CD14-positive monocyte (primary cell): ENCODE measurements around the gene DCAF17. TPM values are rescaled to one million over a fixed set of nuclear protein-coding genes. Genes with fewer than 3 reads are reported as not detected.

Source experiments
- DNase-seq, 3 donors: peaks; one replicate each; pipeline ENCODE4 v3.0.0-alpha.2; 2011 to 2022
- H2AFZ ChIP-seq: 2 replicates; pipeline ENCODE4 v1.6.0; 2012; ENCODE audit warnings: mild to moderate bottlenecking, low read depth, low read length, inconsistent platforms; ENCODE audit not compliant: insufficient read depth, poor library complexity, severe bottlenecking
- H3K27ac ChIP-seq, 2 donors: 1 replicate in 1 of 2; 2 replicates in 1 of 2; pipeline ENCODE4 v1.5.1; 2012 to 2013; ENCODE audit warnings: low read length in 2 of 2, control low read depth in 1 of 2, inconsistent platforms in 1 of 2, low read depth in 1 of 2, mild to moderate bottlenecking in 1 of 2
- H3K27me3 ChIP-seq, 2 donors: one replicate each; pipeline versions ENCODE4 v1.6.0 to v1.6.1; 2011 to 2013; ENCODE audit warnings: low read length in 2 of 2; ENCODE audit not compliant: control insufficient read depth in 2 of 2, insufficient read depth in 2 of 2
- H3K36me3 ChIP-seq, 2 donors: replicated peaks in 1 of 2; 1 replicate in 1 of 2; 2 replicates in 1 of 2; pipeline versions ENCODE4 v1.5.1 to v1.6.1; 2012 to 2013; ENCODE audit warnings: low read length in 2 of 2, control low read depth in 1 of 2, inconsistent platforms in 1 of 2, mild to moderate bottlenecking in 1 of 2; ENCODE audit not compliant: insufficient read depth in 2 of 2, control insufficient read depth in 1 of 2
- H3K4me1 ChIP-seq, 2 donors: 1 replicate in 1 of 2; 2 replicates in 1 of 2; pipeline versions ENCODE4 v1.5.1 to v1.6.1; 2012 to 2013; ENCODE audit warnings: low read length in 2 of 2, control low read depth in 1 of 2, inconsistent platforms in 1 of 2, mild to moderate bottlenecking in 1 of 2, moderate library complexity in 1 of 2; ENCODE audit not compliant: insufficient read depth in 2 of 2, control insufficient read depth in 1 of 2
- H3K4me2 ChIP-seq: replicated peaks from 2 replicates; pipeline ENCODE3; 2012; ENCODE audit warnings: low read length, moderate library complexity, mild to moderate bottlenecking; ENCODE audit not compliant: poor library complexity, severe bottlenecking; ENCODE audit errors: extremely low read depth
- H3K4me3 ChIP-seq, 3 experiments: fragments of 200-600 bp in 1 of 3; sonication (generic) in 1 of 3; replicated peaks in 1 of 3; 1 replicate in 2 of 3; 2 replicates in 1 of 3; pipeline ENCODE4 v1.5.1; 2011 to 2013; ENCODE audit warnings: low read length in 3 of 3, mild to moderate bottlenecking in 3 of 3, control low read depth in 2 of 3, low read depth in 2 of 3, inconsistent platforms in 1 of 3, moderate library complexity in 1 of 3
- H3K79me2 ChIP-seq: 2 replicates; pipeline ENCODE4 v1.6.0; 2012; ENCODE audit warnings: mild to moderate bottlenecking, control low read depth, inconsistent platforms, low read length, moderate library complexity; ENCODE audit not compliant: insufficient read depth
- H3K9ac ChIP-seq: 2 replicates; pipeline ENCODE4 v1.6.0; 2017; ENCODE audit warnings: low read length, mild to moderate bottlenecking; ENCODE audit not compliant: insufficient read depth, poor library complexity, severe bottlenecking
- H3K9me3 ChIP-seq, 2 donors: replicated peaks in 1 of 2; 1 replicate in 1 of 2; 2 replicates in 1 of 2; pipeline versions ENCODE4 v1.5.1 to v1.6.1; 2012 to 2013; ENCODE audit warnings: low read length in 2 of 2, control low read depth in 1 of 2; ENCODE audit not compliant: control insufficient read depth in 1 of 2, insufficient read depth in 1 of 2
- H4K20me1 ChIP-seq: 2 replicates; pipeline ENCODE4 v1.6.0; 2012; ENCODE audit warnings: mild to moderate bottlenecking, low read length, control low read depth, moderate library complexity; ENCODE audit not compliant: insufficient read depth
- H3K27ac Mint-ChIP-seq, 7 donors: one replicate each; pipeline ENCODE4 v1.8.0; 2020; ENCODE audit warnings: mild to moderate bottlenecking in 7 of 7, mixed read lengths in 7 of 7, moderate library complexity in 6 of 7, inconsistent platforms in 2 of 7
- H3K27me3 Mint-ChIP-seq, 3 donors: one replicate each; pipeline ENCODE4 v1.8.0; 2021 to 2022; ENCODE audit warnings: low read depth in 3 of 3, mild to moderate bottlenecking in 3 of 3, mixed read lengths in 3 of 3, moderate library complexity in 3 of 3, inconsistent platforms in 1 of 3
- H3K36me3 Mint-ChIP-seq, 2 donors: one replicate each; pipeline ENCODE4 v1.8.0; 2020; ENCODE audit warnings: mixed read lengths in 2 of 2, inconsistent platforms in 1 of 2, mild to moderate bottlenecking in 1 of 2
- H3K4me1 Mint-ChIP-seq: one replicate; pipeline ENCODE4 v1.8.0; 2020; ENCODE audit warnings: mild to moderate bottlenecking, mixed read lengths
- H3K4me3 Mint-ChIP-seq, 2 donors: one replicate each; pipeline ENCODE4 v1.8.0; 2020; ENCODE audit warnings: mild to moderate bottlenecking in 2 of 2, mixed read lengths in 2 of 2, moderate library complexity in 1 of 2
- H3K9me3 Mint-ChIP-seq, 7 donors: one replicate each; pipeline ENCODE4 v1.8.0; 2020 to 2022; ENCODE audit warnings: mixed read lengths in 7 of 7, mild to moderate bottlenecking in 6 of 7, moderate library complexity in 6 of 7, inconsistent platforms in 2 of 7
- whole genome bisulfite sequencing: methylation state at CpG from one replicate; pipeline ENCODE4 v1.1.5; 2013; ENCODE audit warnings: missing lambda C conversion rate; ENCODE audit not compliant: insufficient coverage; 5-methylcytosine and 5-hydroxymethylcytosine counted together
- intact Hi-C, 2 donors: fragments of 100-400 bp; cut with micrococcal nuclease; formaldehyde crosslinking; loops; one replicate each; pipeline versions ENCODE4 v1.15.0 to v1.15.1; 2023
- polyA plus RNA-seq, 3 donors: library from polyadenylated mRNA; depleted of rRNA in 1 of 3; unstranded in 2 of 3; stranded (reverse) in 1 of 3; fragments of 300-500 nt in 2 of 3; fragments of >200 nt in 1 of 3; fragmentation: Illumina TruSeq in 2 of 3; gene quantifications; 1 replicate in 2 of 3; 2 replicates in 1 of 3; pipeline ENCODE4 v1.2.3, GENCODE V29; 2012 to 2021
- TF ChIP-seq, protein P1 (sequence below): fragments of 200-600 bp; IDR thresholded peaks from one replicate; pipeline ENCODE4 v1.8.0; 2022; ENCODE audit warnings: antibody characterized with exemption, mild to moderate bottlenecking

The DCAF17 gene
- polyA plus RNA-seq, 3 donors = 4.1 to 7.2 (median 7.0) TPM

DNA sequence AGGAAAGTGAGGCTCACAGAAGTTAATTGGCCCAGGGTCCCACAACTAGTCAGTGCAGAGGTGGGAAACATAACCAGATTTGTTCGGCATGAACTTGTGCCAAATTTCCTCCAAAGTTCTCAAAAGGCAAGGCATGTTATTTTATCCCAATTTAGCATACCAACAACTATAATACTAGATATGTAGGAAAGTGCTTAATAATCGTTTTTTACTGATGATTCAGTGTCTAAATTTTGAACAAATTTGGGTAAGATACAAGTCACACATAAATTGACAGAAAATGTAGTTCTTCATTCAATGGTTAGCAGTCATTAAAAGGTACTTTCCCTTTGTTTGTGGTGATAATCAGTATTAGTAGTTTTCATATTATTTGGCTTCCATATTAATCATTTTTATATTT lies 49.8 kb downstream of the DCAF17 start:
- peaks cover 0 to 4% of the 10 kb centered on the region in 2 donors for H3K9me3 ChIP-seq
- H3K4me2 ChIP-seq = no peak overlapping the region
- peaks cover 62 to 63% of the 10 kb centered on the region in 2 donors for H3K36me3 Mint-ChIP-seq
- no peaks in the 10 kb centered on the region for H3K79me2 ChIP-seq
- no peak overlapping the region for H3K4me3 ChIP-seq
- H3K27ac ChIP-seq = no peak overlapping the region
- H3K4me1 ChIP-seq = no peaks in the 10 kb centered on the region
- H4K20me1 ChIP-seq = no peaks in the 10 kb centered on the region
- no peak overlapping the region for H3K9ac ChIP-seq
- WGBS = no CpG with 5 or more reads among the region's 2 CpGs
- intact Hi-C loops = no loop called here
- H3K4me3 Mint-ChIP-seq = no peak overlapping the region
- peaks cover 0 to 8% (median 4%) of the 10 kb centered on the region in 7 donors for H3K9me3 Mint-ChIP-seq
- peaks cover 17 to 51% of the 10 kb centered on the region in 2 donors for H3K36me3 ChIP-seq
- no peak overlapping the region for H2AFZ ChIP-seq
- DNase-seq = no peak
- no peaks in the 10 kb centered on the region for H3K27me3 Mint-ChIP-seq
- H3K27me3 ChIP-seq = no peaks in the 10 kb centered on the region
- TF ChIP-seq, protein P1, sequence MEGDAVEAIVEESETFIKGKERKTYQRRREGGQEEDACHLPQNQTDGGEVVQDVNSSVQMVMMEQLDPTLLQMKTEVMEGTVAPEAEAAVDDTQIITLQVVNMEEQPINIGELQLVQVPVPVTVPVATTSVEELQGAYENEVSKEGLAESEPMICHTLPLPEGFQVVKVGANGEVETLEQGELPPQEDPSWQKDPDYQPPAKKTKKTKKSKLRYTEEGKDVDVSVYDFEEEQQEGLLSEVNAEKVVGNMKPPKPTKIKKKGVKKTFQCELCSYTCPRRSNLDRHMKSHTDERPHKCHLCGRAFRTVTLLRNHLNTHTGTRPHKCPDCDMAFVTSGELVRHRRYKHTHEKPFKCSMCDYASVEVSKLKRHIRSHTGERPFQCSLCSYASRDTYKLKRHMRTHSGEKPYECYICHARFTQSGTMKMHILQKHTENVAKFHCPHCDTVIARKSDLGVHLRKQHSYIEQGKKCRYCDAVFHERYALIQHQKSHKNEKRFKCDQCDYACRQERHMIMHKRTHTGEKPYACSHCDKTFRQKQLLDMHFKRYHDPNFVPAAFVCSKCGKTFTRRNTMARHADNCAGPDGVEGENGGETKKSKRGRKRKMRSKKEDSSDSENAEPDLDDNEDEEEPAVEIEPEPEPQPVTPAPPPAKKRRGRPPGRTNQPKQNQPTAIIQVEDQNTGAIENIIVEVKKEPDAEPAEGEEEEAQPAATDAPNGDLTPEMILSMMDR = no peak
- H3K4me1 Mint-ChIP-seq = peaks cover 10% of the 10 kb centered on the region
- H3K27ac Mint-ChIP-seq = no peak overlapping the region

DNA sequence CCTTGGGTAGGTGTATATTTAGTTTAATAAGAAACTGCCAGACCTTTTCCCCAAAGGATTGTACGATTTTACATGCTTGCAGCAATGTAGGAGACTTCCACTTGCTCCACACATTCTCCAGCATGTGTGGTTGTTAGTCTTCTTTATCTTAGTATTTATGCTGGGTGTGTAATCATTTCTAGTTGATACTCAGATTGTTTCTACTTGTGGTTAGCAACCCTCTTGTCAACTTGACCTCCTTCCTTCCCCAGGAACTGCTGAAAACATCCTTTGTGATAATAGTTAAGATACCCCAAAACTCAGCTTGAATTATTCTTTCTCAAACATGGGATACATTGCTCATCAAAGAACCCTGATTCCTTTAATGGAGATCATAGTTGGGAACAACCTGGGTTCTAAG lies 51.1 kb downstream of the DCAF17 start:
- Histone ChIP-seq H3K79me2 (no peaks in the 10 kb centered on the region), H3K27ac (no peak overlapping the region), H4K20me1 (no peaks in the 10 kb centered on the region), H2AFZ (no peak overlapping the region), H3K9me3 (peaks cover 6% of the 10 kb centered on the region in 2 donors), H3K4me2 (no peak overlapping the region), H3K4me3 (no peak overlapping the region), H3K27me3 (no peaks in the 10 kb centered on the region), H3K4me1 (no peaks in the 10 kb centered on the region), H3K9ac (no peak overlapping the region), H3K36me3 (peaks cover 13 to 38% of the 10 kb centered on the region in 2 donors)
- peaks cover 10% of the 10 kb centered on the region for H3K4me1 Mint-ChIP-seq
- DNase-seq = no peak
- WGBS = no CpG with 5 or more reads among the region's 1 CpG
- H3K4me3 Mint-ChIP-seq = no peak overlapping the region
- H3K27me3 Mint-ChIP-seq = no peaks in the 10 kb centered on the region
- peaks cover 51 to 52% of the 10 kb centered on the region in 2 donors for H3K36me3 Mint-ChIP-seq
- intact Hi-C loops = no loop called here
- TF ChIP-seq, protein P1 = no peak
- peaks cover 0 to 14% (median 10%) of the 10 kb centered on the region in 7 donors for H3K9me3 Mint-ChIP-seq
- no peak overlapping the region for H3K27ac Mint-ChIP-seq
